ENCODE measurements around the gene FHOD3. TPM values are rescaled to one million over a fixed set of nuclear protein-coding genes. Genes with fewer than 3 reads are reported as not detected.

FHOD3 gene
- total and polyA plus RNA-seq, 7 donors: 5.4 to 98.2 (median 20.2) TPM

GRCh38 chr18:36325846-36326245, 28.3 kb downstream of the FHOD3 start:
- ATAC-seq (no peak), DNase-seq (no peak)
- Histone ChIP-seq H3K9me3 (no peaks in the 10 kb centered on the region), H3K36me3 (ENCODE audit: insufficient read depth in 1 of 2, low read depth in 1 of 2) (no peaks in the 10 kb centered on the region), H3K27ac (no peak overlapping the region), H3K27me3 (ENCODE audit: insufficient read depth in 3 of 3, low read length in 2 of 3) (no peaks in the 10 kb centered on the region), H3K4me1 (peaks cover 14% of the 10 kb centered on the region), H3K4me3 (no peak overlapping the region)
- 60 to 75% (median 63%) methylated on average over 1 of the region's 1 CpG for WGBS, 3 donors
- intact Hi-C loops (cut with DNase I): no loop called here
- no peak for TF ChIP-seq CTCF (IDR thresholded peaks at IDR 0.05)

DNA sequence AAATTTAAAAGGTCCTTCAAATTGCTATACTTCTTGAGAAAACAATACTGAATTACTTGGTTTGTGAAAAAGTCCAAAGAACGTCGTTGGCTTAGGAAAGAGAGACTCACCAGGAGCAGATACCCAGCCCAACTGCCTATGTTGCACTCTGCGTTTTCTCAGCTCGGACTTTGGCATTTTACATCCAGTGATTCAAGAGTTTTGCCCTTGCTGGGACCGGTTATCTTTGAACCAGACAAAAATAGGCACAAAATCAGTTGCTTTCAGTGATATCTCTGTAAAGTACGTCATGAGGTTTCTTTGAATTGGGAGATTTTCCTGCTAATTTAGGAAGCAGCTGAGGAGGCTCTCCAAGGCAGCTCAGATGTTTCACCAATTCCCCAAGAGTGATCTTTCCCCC, 29.3 kb downstream of the FHOD3 start:
- no peaks in the 10 kb centered on the region for H3K36me3 ChIP-seq (ENCODE audit: insufficient read depth in 1 of 2, low read depth in 1 of 2)
- H3K27me3 ChIP-seq (ENCODE audit: insufficient read depth in 3 of 3, low read length in 2 of 3): no peaks in the 10 kb centered on the region
- H3K4me1 ChIP-seq: peaks cover 15% of the 10 kb centered on the region
- 88 to 94% (median 90%) methylated on average over 6 of the region's 6 CpGs for WGBS, 3 donors
- no peaks in the 10 kb centered on the region for H3K9me3 ChIP-seq
- TF ChIP-seq CTCF (IDR thresholded peaks at IDR 0.05): no peak
- intact Hi-C loops (cut with DNase I): no loop called here
- H3K27ac ChIP-seq: no peak overlapping the region
- DNase-seq (no peak), ATAC-seq (no peak)
- no peak overlapping the region for H3K4me3 ChIP-seq

DNA sequence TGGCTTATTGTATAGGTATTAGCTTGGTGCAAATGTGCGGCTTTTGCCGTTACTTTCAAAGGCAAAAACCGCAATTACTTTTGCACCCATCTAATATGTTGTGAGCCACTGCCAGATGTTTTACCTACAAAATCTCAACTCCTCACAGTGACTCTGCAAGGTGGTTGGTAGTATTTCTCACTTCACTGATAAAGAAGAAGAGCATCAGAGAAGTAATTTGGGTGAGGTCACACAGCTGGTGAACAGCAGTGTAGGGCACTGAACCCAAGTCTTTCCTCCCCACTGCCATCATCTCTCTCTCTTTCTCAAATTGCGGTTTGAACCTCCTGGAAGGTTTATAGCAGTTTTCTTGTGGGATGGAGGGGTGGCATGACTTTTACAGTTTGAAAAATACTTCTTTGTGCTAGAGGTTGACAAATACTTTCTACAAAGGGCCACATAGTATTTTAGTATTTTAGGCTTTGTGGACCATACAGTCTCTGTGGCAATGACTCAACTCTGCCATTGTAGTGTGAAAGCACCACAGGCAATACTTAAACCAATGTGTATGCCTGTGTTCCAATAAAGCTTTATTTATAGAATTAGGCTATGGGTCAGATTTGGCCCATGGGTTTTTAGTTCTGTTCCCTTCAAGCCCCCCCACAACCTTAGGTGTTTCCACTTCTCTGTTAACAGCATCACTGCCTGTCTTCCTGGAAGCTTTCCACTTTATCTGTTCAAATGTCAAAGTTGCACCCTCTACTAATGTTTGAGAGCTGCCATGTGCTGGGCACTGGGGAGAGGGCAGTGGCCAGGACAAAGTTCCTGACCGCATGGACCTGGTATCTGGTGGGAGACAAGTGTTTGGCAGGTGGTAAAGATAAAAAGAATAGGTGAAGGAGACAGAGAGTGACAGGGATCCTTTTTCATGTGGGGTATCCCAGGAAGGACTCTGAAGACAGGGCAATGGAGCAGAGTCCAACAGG, 30.1 kb downstream of the FHOD3 start:
- Histone ChIP-seq H3K9me3 (no peaks in the 10 kb centered on the region), H3K36me3 (ENCODE audit: insufficient read depth in 1 of 2, low read depth in 1 of 2) (no peaks in the 10 kb centered on the region), H3K4me3 (no peak overlapping the region), H3K27ac (no peak overlapping the region), H3K4me1 (peaks cover 15% of the 10 kb centered on the region), H3K27me3 (ENCODE audit: insufficient read depth in 3 of 3, low read length in 2 of 3) (no peaks in the 10 kb centered on the region)
- intact Hi-C loops (cut with DNase I): no loop called here
- DNase-seq: no peak
- WGBS, 3 donors: 73 to 85% (median 75%) methylated on average over 5 of the region's 5 CpGs
- no peak for TF ChIP-seq CTCF (IDR thresholded peaks at IDR 0.05)
- no peak for ATAC-seq

DNA sequence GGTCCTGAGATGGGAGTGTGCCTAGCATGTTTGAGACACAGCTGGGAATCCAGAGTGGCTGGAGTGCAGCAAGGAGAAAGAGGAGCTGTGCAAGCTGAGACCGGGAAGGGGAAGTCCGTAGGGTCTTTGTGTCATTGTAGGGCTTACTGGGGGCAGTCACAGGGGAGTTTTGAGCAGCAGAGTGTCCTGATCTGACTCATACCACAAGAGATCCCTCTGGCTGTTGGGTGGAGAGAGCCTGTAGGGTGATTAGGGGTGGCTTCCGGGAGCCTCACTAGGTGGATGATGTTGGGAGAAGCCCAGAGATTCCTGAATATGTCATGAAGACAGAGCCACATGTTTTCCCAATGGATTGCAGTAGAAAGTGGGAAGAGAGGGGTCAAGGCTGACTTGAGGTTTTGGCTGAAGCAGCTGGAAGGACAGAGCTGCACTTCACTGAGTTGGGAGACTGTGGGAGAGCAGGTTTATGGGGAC, 30.9 kb downstream of the FHOD3 start:
- Histone ChIP-seq H3K27me3 (ENCODE audit: insufficient read depth in 3 of 3, low read length in 2 of 3) (no peaks in the 10 kb centered on the region), H3K27ac (no peak overlapping the region), H3K36me3 (ENCODE audit: insufficient read depth in 1 of 2, low read depth in 1 of 2) (no peaks in the 10 kb centered on the region), H3K4me3 (no peak overlapping the region), H3K9me3 (no peaks in the 10 kb centered on the region), H3K4me1 (peaks cover 15% of the 10 kb centered on the region)
- intact Hi-C loops (cut with DNase I): no loop called here
- 80 to 93% (median 87%) methylated on average over 3 of the region's 3 CpGs for WGBS, 3 donors
- no peak for TF ChIP-seq CTCF (IDR thresholded peaks at IDR 0.05)
- DNase-seq (no peak), ATAC-seq (no peak)
